Right atrium auricular region (tissue), 2 donors: ENCODE results near the gene CDK5. TPM values are rescaled to one million over a fixed set of nuclear protein-coding genes. Genes with fewer than 3 reads are reported as not detected.

Source experiments
- DNase-seq: peaks from one replicate; pipeline ENCODE4 v3.0.0-alpha.2; 2019; ENCODE audit warnings: low spot score
- H3K27ac ChIP-seq, 2 donors: fragments of 200-600 bp; sonication (generic); 1 replicate in 1 of 2; 2 replicates in 1 of 2; pipeline ENCODE4 v1.5.1; 2016 to 2019
- H3K27me3 ChIP-seq, 2 donors: fragments of 200-600 bp; sonication (generic); one replicate each; pipeline versions ENCODE4 v1.5.1 to v1.6.0; 2017 to 2019
- H3K36me3 ChIP-seq: fragments of 200-600 bp; sonication (generic); one replicate; pipeline ENCODE4 v1.5.1; 2016
- H3K4me1 ChIP-seq, 2 donors: fragments of 200-600 bp; sonication (generic); one replicate each; pipeline versions ENCODE4 v1.5.1 to v1.6.0; 2017 to 2019
- H3K4me3 ChIP-seq, 2 donors: fragments of 200-600 bp; sonication (generic); 1 replicate in 1 of 2; 2 replicates in 1 of 2; pipeline ENCODE4 v1.5.1; 2017 to 2019; ENCODE audit warnings: mild to moderate bottlenecking in 1 of 2, moderate library complexity in 1 of 2
- H3K9me3 ChIP-seq, 2 donors: fragments of 200-600 bp; sonication (generic); one replicate each; pipeline ENCODE4 v1.5.1; 2019
- CTCF ChIP-seq, 2 donors: fragments of 200-600 bp; sonication (generic); IDR thresholded peaks; one replicate each; pipeline ENCODE4 v1.5.1; 2019; ENCODE audit warnings: antibody characterized with exemption in 2 of 2
- total RNA-seq, 2 donors: library from RNA; depleted of rRNA; stranded (reverse); fragments of >200 nt; gene quantifications; one replicate each; pipeline ENCODE4 v1.1.0, GENCODE V29; 2016

The CDK5 gene
- total RNA-seq, 2 donors from 2014 or later: 4.4 to 4.9 TPM

- Histone ChIP-seq H3K36me3 (no peaks in the 10 kb centered on the region), H3K27me3 (no peaks in the 10 kb centered on the region), H3K4me1 (peaks cover 0 to 37% of the 10 kb centered on the region in 2 donors), H3K9me3 (no peaks in the 10 kb centered on the region), H3K27ac (no peak overlapping the region), H3K4me3 (no peak overlapping the region)
- no peak for DNase-seq
- no peak for TF ChIP-seq CTCF (IDR thresholded peaks at IDR 0.05)
Observed at GRCh38 chr7:151015967-151016366, 41.7 kb downstream of the CDK5 start.

- H3K4me1 ChIP-seq: peaks cover 0 to 46% of the 10 kb centered on the region in 2 donors
- TF ChIP-seq CTCF (IDR thresholded peaks at IDR 0.05): no peak
- H3K36me3 ChIP-seq: no peaks in the 10 kb centered on the region
- H3K9me3 ChIP-seq: no peaks in the 10 kb centered on the region
- H3K4me3 ChIP-seq: no peak overlapping the region
- no peak overlapping the region for H3K27ac ChIP-seq
- DNase-seq: no peak
- no peaks in the 10 kb centered on the region for H3K27me3 ChIP-seq
Observed at GRCh38 chr7:151014950-151015349, 42.7 kb downstream of the CDK5 start.

GRCh38 chr7:151013733-151014497 lies 43.8 kb downstream of the CDK5 start:
- Histone ChIP-seq H3K36me3 (no peaks in the 10 kb centered on the region), H3K4me3 (peak overlapping the region; percentile 21 to 39), H3K27ac (no peak overlapping the region), H3K27me3 (no peaks in the 10 kb centered on the region), H3K4me1 (peaks cover 0 to 48% of the 10 kb centered on the region in 2 donors), H3K9me3 (no peaks in the 10 kb centered on the region)
- TF ChIP-seq CTCF (IDR thresholded peaks at IDR 0.05): no peak
- peak; percentile 81 for DNase-seq

- DNase-seq: no peak
- no peak for TF ChIP-seq CTCF (IDR thresholded peaks at IDR 0.05)
- peaks cover 0 to 48% of the 10 kb centered on the region in 2 donors for H3K4me1 ChIP-seq
- H3K27ac ChIP-seq: no peak overlapping the region
- no peaks in the 10 kb centered on the region for H3K36me3 ChIP-seq
- H3K9me3 ChIP-seq: no peaks in the 10 kb centered on the region
- H3K27me3 ChIP-seq: no peaks in the 10 kb centered on the region
- H3K4me3 ChIP-seq: peak overlapping the region; percentile 21 to 39
Observed at GRCh38 chr7:151013356-151013732, 44.4 kb downstream of the CDK5 start.

- Histone ChIP-seq H3K9me3 (no peaks in the 10 kb centered on the region), H3K4me3 (peak overlapping the region; percentile 21 to 39), H3K4me1 (peaks cover 0 to 48% of the 10 kb centered on the region in 2 donors), H3K27ac (no peak overlapping the region), H3K36me3 (no peaks in the 10 kb centered on the region), H3K27me3 (no peaks in the 10 kb centered on the region)
- TF ChIP-seq CTCF (IDR thresholded peaks at IDR 0.05): peak; percentile 32 to 59
- DNase-seq: no peak
Observed at GRCh38 chr7:151012911-151013347, 44.8 kb downstream of the CDK5 start.
